ENCODE data around the gene TMEM82.
"Not testable (repeated sequence)": the region's sequence is repeated elsewhere in the genome, so short reads cannot be mapped to it uniquely, and the experiment has no call there.

The TMEM82 gene

DNA sequence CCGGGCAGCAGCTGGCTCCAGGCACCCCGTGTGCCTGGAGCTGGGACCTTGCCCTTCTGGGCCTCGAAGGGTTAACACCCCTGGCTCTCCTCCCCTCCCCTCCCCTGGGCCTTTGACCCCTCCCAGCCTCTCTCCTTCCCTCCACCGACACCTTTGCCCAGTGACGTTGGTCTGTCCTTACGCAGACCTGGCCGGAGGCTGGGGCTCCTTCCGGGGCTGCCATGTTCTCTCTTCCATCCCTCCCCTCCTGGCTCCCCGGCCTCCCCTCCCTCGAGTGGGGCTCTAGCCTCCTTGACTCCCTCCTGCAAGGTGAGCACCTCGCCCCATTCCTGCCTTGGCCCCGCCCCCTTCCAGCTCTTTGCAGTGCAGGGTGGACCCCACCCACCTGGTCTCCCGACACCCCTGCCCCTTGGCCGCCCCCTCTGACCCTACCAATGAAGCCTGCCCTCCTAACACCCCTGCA, at the start of gene TMEM82:
Gene TMEM82 (plus strand): TSS at position 161 of the 463 bp plus-strand sequence. CDS start 61 bp downstream, at position 222.
- DNase-seq (ENCODE audit: low read depth), result no peak

DNA sequence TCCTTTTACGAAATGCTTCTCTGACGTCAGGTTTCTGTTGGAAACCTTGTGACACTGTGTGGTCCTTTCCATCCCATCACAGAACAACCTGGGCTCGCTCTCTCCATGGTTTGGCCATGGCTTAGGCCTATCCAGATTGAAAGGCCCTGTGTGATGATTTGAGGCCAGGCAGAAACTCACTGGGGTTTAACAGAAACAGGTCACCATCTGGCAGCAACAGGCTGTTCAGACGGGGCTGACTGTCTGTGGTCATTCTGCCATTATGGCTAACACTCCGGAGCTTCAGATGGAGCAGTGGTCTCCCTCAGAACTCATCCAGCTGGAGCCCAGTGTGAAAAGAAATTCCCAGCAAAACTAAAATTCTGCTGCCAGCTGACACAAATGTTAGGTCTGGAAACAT, 48.9 kb upstream of the TMEM82 start:
- no peak for DNase-seq (ENCODE audit: low read depth)

DNA sequence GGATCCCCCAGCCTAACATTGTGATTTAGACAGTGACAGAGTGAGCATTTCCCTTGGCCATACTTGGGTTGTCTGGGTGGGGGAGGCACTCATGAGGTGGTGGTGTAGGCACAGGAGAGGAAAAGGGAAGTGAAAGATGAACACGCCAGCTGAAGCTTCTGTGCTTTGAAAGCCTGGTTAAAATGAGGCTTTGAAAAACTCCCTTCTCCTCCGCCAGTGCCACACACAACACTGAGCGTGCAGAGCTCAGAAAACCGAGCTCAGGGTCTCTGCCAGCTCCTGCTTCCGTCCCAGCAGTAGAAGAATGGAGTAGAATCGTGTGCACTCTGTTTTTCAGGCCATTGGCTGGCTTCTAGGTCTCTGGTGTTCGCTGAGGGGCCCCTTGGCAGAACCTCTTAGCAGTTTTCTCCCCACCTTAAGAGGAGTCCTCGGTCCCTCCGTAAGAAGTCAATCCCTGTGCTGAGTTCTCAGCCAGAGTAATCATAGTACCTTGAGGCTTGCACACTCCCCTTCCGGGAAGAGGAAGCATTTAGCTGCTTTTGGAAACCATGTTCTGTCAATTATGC, 45.3 kb upstream of the TMEM82 start:
- DNase-seq (ENCODE audit: low read depth), result no peak

DNA sequence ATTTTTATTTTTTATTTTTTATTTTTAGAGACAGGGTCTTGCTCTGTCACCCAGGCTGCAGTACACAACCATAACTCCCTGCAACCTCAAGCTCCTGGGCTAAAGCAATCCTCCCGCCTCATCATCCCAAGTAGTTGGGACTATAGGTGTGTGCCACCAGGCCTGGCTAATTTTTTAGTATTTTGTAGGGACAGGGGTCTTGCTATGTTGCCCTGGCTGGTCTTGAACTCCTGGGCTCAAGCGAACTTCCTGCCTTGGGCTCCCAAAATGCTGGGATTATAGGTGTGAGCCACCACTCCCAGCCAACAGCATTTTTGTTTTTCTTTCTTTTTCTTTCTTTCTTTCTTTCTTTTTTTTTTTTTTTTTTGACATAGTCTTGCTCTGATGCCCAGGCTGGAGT, 44.1 kb upstream of the TMEM82 start:
- DNase-seq (ENCODE audit: low read depth), result no peak

DNA sequence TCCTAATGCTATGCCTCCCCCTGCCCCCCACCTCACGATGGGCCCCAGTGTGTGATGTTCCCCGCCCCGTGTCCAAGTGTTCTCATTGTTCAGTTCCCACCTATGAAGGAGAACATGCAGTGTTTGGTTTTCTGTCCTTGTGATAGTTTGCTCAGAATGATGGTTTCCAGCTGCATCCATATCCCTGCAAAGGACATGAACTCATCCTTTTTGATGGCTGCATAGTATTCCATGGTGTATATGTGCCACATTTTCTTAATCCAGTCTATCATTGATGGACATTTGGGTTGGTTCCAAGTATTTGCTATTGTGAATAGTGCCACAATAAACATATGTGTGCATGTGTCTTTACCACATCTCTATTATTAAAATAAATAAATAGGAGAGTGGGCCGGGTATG, 43.0 kb upstream of the TMEM82 start:
- not testable (repeated sequence) for DNase-seq (ENCODE audit: low read depth)

DNA sequence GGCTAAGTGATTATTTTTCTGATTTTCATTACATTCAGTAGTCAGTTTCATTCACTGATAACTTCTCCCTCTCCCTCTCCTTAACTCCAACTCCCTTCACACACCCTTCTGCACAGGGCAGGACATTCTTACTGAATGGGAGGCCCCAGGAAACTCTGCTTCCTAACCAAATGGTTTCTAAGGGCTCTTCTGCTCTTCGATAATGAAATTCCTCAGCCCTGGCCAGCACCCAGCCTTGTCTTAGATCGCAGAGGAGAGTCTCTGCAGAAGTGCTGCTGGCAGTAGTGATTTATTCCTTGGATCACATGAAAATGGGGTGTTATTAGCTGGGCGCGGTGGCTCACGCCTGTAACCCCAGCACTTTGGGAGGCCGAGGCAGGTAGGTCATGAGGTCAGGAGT, 41.8 kb upstream of the TMEM82 start:
- no peak for DNase-seq (ENCODE audit: low read depth)

DNA sequence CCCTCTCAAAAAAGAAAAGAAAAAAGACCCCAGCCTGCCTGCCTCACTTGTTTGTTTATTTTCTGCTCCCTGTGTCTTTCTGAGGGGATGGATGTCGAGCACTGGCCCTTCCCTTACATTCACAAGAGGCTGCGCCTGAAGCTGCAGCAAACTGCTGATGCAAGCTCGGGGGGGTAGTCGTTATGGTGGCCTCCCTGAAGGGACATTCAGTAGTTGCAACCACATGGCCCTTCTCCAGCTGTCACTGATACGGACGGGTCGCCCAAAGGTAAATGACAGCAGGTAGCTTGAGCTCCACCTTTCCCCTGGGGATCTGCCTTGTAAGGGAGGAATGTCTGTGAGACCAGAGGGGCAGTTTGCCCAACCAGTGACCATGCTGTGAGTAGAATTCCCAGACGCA, 40.5 kb upstream of the TMEM82 start:
- DNase-seq (ENCODE audit: low read depth), result no peak

DNA sequence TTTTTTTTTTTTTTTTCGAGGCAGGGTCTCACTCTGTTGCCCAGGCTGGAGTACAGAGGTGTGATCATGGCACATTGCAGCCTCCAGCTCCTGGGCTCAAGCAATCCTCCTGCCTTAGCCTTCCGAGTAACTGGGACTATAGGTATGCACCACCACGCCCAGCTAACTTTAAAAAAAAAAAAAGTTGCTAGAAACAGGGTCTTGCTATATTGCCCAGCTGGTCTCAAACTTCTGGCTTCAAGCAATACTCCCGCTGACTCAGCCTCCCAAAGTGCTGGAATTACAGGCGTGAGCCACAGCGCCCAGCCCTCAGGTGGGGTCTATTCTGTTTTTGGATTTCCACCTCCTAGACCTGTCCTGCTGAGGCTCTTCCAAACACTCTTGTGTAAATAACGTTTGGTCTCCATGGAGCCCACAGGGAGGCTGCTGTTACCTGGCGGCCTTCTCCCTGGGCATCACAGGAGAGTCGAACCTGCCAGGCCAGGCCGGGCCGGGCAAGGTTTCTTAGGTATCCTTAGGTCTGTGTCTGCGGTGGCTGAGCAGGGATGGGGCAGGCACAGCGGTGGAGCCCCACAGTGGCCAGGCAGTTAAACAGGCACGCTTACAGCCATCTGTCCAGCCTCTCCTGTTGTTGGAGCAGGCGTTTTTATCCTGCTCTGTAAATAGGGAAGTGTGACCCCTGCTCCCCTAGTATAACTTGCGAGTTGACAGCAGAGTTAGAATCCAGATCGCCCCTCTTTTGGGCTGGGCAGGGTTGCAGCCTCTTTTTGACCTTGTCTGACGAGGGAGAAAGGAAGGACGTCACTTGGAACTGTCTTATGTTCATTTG, 39.4 kb upstream of the TMEM82 start:
- no peak for DNase-seq (ENCODE audit: low read depth)

DNA sequence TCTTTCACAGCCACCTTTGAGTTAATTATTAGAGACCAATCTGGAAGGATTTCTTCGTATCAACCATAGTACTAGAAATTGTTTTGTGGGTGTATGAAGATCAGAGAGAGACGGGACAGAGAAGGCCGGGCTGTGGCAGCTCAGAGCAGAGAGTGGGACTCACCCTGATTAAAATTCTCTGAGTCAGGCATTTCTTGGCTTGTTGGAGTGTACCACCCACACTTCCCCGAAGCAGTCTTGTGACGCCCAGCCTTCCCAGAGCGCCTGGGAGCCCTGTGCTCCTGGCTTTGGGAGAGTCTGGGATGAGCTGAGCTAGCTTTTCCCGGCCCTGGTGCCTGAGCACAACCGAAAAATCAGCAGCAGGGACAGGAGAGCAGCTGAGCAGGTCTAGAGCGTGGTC, 38.7 kb upstream of the TMEM82 start:
- no peak for DNase-seq (ENCODE audit: low read depth)

DNA sequence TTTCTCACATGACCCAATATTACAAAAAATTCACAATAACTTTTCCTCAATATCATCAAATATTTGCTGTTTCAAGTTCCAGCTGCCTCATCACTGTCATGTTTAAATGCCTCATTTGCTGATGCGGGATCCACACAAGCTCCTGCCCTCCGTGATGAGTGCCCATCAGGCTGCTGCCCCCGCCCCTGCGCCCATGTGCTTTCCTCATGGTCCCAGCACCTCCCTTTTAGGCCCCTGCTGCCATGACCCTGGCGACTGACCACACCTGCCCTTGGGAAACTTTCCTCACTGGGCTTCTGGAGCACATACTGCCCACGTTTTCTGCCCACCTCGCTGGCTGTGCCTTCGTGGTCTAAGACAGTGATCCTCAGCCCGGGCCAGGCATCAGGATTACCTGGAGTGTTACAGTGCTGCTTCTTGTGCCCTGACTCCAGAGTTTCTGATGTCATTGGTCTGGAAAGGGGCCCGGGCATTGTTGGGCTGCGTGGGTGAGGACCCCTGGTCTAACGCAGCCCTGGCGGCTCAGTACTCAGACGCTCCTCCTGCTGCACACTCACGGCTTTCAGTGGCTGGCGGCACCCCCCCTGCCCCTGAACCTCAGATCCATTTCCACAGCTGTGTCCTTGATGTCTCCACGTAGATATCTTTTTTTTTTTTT, 37.6 kb upstream of the TMEM82 start:
- DNase-seq (ENCODE audit: low read depth), result no peak

DNA sequence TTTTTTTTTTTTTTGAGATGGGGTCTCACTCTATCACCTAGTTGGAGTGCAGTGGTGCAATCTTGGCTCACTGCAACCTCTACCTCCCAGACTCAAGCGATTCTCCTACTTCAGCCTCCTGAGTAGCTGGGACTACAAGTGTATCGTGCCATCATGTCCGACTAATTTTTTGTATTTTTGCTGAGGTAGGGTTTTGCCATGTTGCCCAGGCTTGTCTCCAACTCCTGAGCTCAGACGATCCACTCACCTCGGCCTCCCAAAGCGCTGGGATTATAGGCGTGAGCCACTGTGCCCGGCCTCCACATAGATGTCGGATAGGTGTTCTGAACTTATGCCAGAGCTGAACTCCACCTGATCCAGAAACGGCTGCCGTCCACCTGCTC, 37.1 kb upstream of the TMEM82 start:
- no peak for DNase-seq (ENCODE audit: low read depth)

DNA sequence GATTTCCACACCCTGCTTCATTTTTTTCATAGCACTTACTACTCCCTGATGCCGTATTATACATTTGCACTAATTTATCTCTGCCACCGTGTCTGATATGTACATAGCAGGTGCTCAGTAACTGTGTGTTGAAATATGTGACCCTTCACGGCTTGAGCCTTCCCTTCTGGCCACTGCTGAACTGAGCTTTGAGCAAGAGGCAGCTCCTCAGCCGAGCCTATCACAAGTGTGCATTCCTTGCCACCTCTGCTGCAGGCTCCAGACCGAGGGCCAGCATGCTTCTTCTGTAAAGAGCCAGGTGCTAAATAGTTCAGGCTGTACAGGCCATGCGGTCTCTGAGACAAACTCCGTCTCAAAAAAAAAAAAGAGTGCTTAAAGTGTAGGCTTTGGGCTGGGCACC, 35.5 kb upstream of the TMEM82 start:
- DNase-seq (ENCODE audit: low read depth), result no peak

DNA sequence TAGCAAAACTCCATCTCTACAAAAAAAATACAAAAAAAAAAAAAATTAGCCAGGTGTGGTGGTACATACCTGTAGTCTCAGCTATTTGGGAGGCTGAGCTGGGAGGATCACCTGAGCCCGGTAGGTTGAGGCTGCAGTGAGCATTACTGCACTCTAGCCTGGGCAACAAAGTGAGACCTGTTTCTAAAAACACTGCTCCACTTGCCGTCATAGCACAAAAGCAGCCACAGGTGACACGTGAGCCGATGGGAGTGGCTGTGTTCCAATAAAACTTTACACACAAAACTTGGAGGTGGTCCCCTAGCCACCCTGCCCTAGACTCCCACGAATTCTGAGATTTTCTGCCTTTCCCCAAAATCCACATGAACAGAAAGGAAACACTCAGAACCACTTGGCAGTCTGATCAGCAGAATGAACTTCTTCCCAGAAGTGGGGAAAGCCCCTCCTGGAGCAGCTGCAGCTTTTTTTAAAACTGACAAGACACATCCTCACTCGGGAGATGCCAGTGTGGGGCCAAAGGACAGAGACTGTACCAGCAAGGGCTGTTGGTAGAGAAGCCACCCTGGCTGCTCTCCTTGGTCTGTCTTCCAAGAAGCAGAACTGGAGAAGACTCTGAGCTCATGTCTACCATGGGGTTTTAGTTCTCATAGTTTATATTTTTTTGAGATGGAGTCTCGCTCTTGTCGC, 34.9 kb upstream of the TMEM82 start:
- no peak for DNase-seq (ENCODE audit: low read depth)

DNA sequence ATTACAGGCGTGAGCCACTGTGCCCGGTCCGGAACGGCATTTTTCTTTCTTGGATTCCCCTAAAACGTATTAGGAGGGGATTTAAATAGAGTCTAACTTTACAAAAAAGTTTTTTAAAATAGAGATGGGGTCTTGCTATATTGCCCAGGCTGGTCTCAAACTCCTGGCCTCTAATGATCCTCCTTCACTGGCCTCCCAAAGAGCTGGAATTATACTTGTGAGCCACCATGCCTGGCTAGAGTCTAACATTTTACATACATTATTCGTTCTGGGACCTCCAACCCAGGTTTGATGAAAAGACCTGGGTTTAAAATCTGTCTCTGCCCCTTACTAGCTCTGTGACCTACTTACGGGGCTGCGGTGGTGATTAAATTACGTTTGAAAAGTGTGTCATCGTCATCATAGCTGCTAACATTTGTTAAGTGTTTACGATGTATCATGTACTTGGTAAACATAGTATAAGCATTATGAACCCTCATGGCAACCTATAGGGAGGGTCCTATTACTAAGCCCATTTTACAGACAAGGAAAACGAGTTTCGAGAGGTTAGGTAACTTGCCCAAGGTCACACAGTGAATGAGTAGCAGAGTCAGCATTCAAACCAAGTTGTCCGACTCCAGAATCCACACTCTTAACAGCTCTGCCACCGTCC, 33.7 kb upstream of the TMEM82 start:
- DNase-seq (ENCODE audit: low read depth), result no peak

DNA sequence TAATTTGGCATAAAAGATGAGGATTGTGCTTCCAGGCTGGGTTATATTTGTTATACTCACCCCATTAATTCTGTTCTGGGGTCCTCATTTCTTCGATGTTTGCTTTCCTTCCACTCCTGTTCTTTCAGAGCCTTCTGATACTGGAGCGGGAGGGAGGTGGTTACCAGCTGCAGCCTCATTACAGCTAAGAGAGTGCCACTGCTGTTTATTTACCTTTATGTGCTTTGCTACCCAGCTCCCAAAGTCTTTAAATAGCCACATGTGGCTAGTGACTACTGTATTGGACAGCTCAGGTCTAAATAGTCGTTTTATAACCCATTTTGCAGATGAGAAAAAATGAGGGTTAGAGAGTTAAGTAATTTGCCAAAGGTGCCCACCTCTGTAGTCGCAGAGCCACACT, 33.1 kb upstream of the TMEM82 start:
- no peak for DNase-seq (ENCODE audit: low read depth)

DNA sequence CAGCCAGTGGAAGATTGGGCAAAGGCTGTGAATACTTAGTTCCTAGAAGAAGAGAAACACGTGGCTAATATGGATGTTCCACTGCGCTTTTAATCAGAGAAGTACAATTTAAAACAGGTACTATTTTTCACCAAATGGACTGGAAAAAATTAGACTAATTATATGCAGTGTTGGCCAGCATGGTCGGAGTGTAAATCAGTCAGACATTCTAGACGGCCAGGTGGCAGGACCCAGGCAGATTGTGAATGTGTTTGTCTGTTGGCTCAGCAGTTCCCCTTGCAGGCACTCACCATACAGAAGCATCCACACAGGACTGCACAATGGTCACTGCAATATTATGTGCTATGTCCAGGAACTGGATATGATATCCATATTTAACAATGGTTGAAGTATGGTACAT, 30.1 kb upstream of the TMEM82 start:
- no peak for DNase-seq (ENCODE audit: low read depth)

DNA sequence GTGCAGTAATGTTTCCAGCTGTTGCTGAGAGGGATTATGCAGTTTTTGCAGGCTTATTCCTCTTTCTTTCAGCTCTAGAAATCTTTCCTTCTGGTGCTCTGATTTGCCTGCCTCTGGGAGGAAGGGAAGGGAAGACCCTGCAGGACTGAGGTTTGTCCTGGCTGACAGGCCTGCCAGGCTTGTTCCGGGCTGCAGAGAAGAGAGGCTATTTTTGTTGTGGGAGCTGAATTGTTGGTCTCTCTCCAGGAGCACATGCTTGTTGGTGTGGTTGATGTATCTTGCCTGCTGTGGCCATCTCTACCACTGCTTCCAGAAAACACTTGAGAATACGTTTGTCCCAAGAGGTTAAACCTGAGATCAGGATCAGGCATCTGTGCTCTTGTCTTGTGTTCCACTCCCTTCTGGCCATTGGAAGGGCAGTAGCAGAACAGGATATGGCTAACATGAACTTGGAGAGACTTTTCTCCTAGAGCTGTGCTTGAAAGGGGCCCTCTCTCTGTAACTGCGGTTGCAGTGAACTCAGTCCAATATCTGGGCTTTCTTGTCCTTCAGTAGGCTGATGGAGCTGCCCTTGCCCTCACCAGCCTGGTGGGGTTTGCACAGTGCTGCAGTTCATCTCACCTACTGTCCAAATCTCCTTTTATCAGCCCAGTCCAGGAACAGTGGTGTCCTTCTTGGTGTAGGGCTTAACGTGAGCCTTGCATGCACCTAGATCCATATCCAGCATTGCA, 27.7 kb upstream of the TMEM82 start:
- DNase-seq (ENCODE audit: low read depth), result no peak

DNA sequence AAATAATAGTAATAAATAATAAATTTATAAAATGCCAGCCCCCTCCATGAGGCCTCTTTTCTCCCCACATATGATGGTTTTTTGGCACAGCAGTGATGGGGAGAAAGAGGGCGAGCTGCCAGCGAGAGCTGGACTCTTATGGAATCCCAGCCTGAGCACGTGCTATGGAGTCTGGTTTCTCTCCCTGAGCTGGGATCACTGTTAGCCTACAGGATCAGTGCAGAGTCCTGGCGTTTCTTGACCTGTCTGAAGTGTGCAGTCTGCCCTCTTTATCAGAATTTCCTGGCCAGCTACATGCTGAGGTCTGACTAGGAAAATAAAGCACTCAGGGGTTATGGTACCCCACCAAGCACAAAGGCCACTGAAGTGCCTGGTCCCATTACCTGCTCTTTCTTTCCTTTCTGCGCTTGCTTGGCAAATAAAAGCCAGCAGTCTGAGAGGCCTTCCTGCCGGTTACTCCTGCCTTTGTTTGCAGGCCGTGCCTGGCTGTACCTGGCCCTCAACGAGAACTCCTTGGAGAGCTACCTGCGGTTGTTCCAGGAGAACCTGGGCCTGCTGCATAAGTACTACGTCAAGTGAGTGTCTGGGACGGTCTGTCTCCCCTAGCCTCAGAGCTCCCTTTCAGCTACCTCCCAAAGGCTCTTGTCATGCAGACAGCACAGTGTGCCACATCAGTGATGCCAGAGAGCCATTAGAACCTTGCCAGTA, 24.7 kb upstream of the TMEM82 start:
- DNase-seq (ENCODE audit: low read depth), result no peak

DNA sequence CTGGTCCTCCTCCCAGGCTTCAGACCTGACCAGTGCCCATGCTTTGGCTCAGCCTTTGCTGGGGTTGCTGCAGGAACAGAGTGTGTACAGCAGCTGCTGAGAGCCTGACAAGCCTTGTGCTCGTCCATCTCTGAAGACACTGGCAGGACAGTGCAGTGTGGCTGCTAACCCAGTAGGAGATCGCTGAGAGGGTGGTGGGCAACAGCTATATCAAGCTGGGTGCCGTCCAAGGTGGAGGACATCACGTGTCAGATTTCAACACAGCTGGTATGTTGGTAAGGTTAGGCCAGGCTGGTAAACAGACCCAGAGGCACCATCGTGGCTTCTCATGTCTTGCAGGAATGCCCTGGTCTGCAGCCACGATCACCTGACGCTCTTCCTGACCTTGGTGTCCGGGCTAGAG, 24.1 kb upstream of the TMEM82 start:
- no peak for DNase-seq (ENCODE audit: low read depth)

DNA sequence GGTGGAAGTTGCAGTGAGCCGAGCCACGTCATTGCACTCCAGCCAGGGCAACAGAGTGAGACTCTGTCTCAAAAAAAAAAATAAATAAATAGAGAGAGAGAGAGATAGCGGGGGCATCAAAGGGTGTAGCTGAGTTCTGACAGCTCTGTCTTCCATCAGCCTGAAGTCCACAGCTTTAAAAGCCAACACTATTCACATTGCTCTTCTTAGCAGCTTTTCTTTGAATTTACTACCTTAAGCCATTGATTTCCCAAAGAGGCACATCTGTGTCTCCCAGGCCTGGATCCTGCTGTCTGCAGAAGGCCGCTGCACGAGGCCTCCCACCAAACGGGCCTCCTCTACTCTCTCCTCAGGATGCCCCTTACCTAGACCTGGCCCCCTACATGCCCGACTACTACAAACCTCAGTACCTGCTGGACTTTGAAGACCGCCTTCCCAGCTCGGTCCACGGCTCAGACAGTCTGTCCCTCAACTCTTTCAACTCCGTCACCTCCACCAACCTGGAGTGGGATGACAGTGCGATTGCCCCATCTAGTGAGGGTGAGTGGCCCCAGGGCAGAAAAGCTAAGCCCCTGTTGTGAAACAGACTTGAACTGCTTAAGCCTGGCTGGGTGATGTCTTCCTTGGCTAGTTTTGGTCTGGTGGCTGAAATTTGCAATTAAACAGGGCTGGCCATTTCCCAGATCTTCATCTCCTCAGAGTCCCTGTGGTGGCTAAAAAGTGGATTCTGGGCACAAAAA, 22.7 kb upstream of the TMEM82 start:
- no peak for DNase-seq (ENCODE audit: low read depth)

Measured in activated gamma-delta T cell treated with anti-CD3 and anti-CD28 coated beads, Interleukin-2, amount 50 U/mL, for 16 hours (primary cell).